K562 (cell line): ENCODE data around the gene MXD3.

Source experiments
- CBX2 ChIP-seq: fragments of 200-600 bp; sonication (generic); IDR thresholded peaks from one replicate; pipeline ENCODE4 v1.6.1; 2012; ENCODE audit warnings: mild to moderate bottlenecking, low read length, inconsistent platforms; ENCODE audit not compliant: insufficient read depth, poor library complexity, severe bottlenecking
- FOXJ3 ChIP-seq: sonication (generic); formaldehyde crosslinking; IDR thresholded peaks from 2 replicates; pipeline ENCODE4 v1.4.0; 2020; ENCODE audit warnings: mild to moderate bottlenecking, missing genetic modification reagents
- TF ChIP-seq, protein P1 (sequence below), 3 experiments: IDR thresholded peaks in 2 of 3; conservative IDR thresholded peaks in 1 of 3; 2 replicates each; pipeline ENCODE4 v1.5.1; 2011 to 2012; ENCODE audit warnings: low read length in 3 of 3, mild to moderate bottlenecking in 3 of 3, control low read depth in 2 of 3, improper control_type of control experiment in 1 of 3, inconsistent platforms in 1 of 3, low read depth in 1 of 3, mixed read lengths in 1 of 3, moderate library complexity in 1 of 3; ENCODE audit not compliant: insufficient read depth in 2 of 3
- TF ChIP-seq, protein P2 (sequence below): fragments of 250-450 bp; sonication (Bioruptor Pico); IDR thresholded peaks from 2 replicates; pipeline ENCODE4 v1.8.0; 2021; ENCODE audit warnings: borderline replicate concordance, mild to moderate bottlenecking, moderate library complexity; ENCODE audit not compliant: poor library complexity, severe bottlenecking
- TF ChIP-seq, protein P3 (sequence below): fragments of 250-450 bp; sonication (Bioruptor Pico); IDR thresholded peaks from 2 replicates; pipeline ENCODE4 v1.8.0; 2022; ENCODE audit warnings: moderate library complexity, mild to moderate bottlenecking, inconsistent platforms

DNA sequence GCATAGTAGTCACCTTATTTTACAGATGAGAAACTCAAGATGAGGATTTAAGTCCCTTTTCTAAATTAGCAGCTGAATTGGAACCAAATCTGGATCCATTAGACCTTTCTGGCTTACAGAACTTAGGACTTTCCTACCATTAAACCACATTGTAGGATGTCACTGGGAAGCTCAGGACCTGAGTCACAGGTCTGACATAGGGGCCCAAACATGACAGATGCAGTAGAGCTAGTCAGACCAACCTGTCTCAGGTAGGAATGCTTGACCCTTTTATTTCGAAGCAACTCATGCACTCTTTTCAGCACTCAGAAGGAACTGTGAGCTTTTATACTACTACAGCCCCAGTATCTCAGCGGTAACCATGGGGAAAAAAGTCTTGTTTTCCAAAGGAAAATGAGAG, 10.7 kb downstream of the MXD3 start:
- TF ChIP-seq FOXJ3 (no peak), CBX2 (no peak)
- TF ChIP-seq, protein P1, sequence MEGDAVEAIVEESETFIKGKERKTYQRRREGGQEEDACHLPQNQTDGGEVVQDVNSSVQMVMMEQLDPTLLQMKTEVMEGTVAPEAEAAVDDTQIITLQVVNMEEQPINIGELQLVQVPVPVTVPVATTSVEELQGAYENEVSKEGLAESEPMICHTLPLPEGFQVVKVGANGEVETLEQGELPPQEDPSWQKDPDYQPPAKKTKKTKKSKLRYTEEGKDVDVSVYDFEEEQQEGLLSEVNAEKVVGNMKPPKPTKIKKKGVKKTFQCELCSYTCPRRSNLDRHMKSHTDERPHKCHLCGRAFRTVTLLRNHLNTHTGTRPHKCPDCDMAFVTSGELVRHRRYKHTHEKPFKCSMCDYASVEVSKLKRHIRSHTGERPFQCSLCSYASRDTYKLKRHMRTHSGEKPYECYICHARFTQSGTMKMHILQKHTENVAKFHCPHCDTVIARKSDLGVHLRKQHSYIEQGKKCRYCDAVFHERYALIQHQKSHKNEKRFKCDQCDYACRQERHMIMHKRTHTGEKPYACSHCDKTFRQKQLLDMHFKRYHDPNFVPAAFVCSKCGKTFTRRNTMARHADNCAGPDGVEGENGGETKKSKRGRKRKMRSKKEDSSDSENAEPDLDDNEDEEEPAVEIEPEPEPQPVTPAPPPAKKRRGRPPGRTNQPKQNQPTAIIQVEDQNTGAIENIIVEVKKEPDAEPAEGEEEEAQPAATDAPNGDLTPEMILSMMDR (IDR thresholded peaks at IDR 0.05 in 2 of 3, conservative IDR thresholded peaks at IDR 0.05 in 1 of 3; ENCODE audit: insufficient read depth in 2 of 3, low read depth in 1 of 3, low read length in 3 of 3): no peak
- TF ChIP-seq, protein P2, sequence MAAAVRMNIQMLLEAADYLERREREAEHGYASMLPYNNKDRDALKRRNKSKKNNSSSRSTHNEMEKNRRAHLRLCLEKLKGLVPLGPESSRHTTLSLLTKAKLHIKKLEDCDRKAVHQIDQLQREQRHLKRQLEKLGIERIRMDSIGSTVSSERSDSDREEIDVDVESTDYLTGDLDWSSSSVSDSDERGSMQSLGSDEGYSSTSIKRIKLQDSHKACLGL (CRISPR knock-in tag): no peak
- TF ChIP-seq, protein P3, sequence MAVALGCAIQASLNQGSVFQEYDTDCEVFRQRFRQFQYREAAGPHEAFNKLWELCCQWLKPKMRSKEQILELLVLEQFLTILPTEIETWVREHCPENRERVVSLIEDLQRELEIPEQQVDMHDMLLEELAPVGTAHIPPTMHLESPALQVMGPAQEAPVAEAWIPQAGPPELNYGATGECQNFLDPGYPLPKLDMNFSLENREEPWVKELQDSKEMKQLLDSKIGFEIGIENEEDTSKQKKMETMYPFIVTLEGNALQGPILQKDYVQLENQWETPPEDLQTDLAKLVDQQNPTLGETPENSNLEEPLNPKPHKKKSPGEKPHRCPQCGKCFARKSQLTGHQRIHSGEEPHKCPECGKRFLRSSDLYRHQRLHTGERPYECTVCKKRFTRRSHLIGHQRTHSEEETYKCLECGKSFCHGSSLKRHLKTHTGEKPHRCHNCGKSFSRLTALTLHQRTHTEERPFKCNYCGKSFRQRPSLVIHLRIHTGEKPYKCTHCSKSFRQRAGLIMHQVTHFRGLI (CRISPR knock-in tag): no peak
